D721Med (cell line): ENCODE data around the gene PPHLN1.

ENCODE experiments used
- DNase-seq: peaks from one replicate; pipeline ENCODE4 v3.0.0; 2011; ENCODE audit warnings: low spot score; ENCODE audit not compliant: insufficient read length
- FAIRE-seq: peaks from 2 replicates; lab custom pipeline; 2011; peaks lifted over from hg19 to GRCh38; lab: Jason Lieb, UNC
- CTCF ChIP-seq: IDR thresholded peaks from 2 replicates; pipeline ENCODE4 v1.5.1; 2012; ENCODE audit warnings: mild to moderate bottlenecking, control low read depth; ENCODE audit not compliant: insufficient read depth; ENCODE audit errors: missing control alignments

PPHLN1 gene

GRCh38 chr12:42325653-42326474 lies at the start of gene PPHLN1, which contains the start of gene ZCRB1:
Gene PPHLN1, plus strand, starts transcription at chr12:42326167. Its CDS starts 9,736 bp downstream, at chr12:42335903.
Gene ZCRB1, minus strand, starts transcription at chr12:42326094. Its CDS starts 1,992 bp downstream, at chr12:42324102.
- DNase-seq (peak; percentile 73), FAIRE-seq (no peak)
- no peak for TF ChIP-seq CTCF

- DNase-seq, result no peak
- FAIRE-seq, result no peak
- no peak for TF ChIP-seq CTCF
These were observed 48.4 kb upstream of the PPHLN1 start for GRCh38 chr12:42277396-42278127.

GRCh38 chr12:42278128-42278510 lies 47.8 kb upstream of the PPHLN1 start:
- FAIRE-seq, result no peak

GRCh38 chr12:42281278-42281677 lies 44.7 kb upstream of the PPHLN1 start:
- no peak for TF ChIP-seq CTCF
- no peak for DNase-seq
- FAIRE-seq, result no peak

More at GRCh38 chr12:42278128-42278510, 47.8 kb upstream of the PPHLN1 start:
- no peak for DNase-seq
- no peak for TF ChIP-seq CTCF

- no peak for TF ChIP-seq CTCF
- FAIRE-seq, result no peak
These were observed 44.1 kb upstream of the PPHLN1 start for GRCh38 chr12:42281844-42282243.

GRCh38 chr12:42282294-42282693 lies 43.7 kb upstream of the PPHLN1 start:
- no peak for DNase-seq
- no peak for FAIRE-seq
- no peak for TF ChIP-seq CTCF

More at GRCh38 chr12:42281844-42282243, 44.1 kb upstream of the PPHLN1 start:
- DNase-seq, result no peak
